GM23248 (cell line): ENCODE data around the gene RNF20.

ENCODE experiments used
- EZH2 ChIP-seq: fragments of 200-600 bp; sonication (generic); IDR thresholded peaks from 2 replicates; pipeline ENCODE4 v1.6.1; 2018; ENCODE audit warnings: antibody characterized with exemption, mild to moderate bottlenecking; ENCODE audit not compliant: insufficient read depth, poor library complexity, severe bottlenecking
- EZH2phosphoT487 ChIP-seq: fragments of 200-600 bp; sonication (generic); IDR thresholded peaks from 2 replicates; pipeline ENCODE4 v1.6.1; 2018; ENCODE audit warnings: antibody characterized with exemption, moderate library complexity, mild to moderate bottlenecking, low read depth; ENCODE audit not compliant: insufficient read depth

- no peak for TF ChIP-seq EZH2
- TF ChIP-seq EZH2phosphoT487, result no peak
Measured at GRCh38 chr9:101586651-101587050, 53.0 kb downstream of the RNF20 start.
